Stimulated activated CD8-positive, alpha-beta memory T cell treated with anti-CD3 and anti-CD28 coated beads, Interleukin-7, amount 100 ng/mL, for 24 hours (primary cell): Measurements from ENCODE around the gene CENPM.
A peak's percentile ranks its signal among the peaks of the same experiment; 100 is the strongest.

Experiments
- DNase-seq: peaks from one replicate; pipeline ENCODE4 v3.0.0-alpha.2; 2020; ENCODE audit warnings: low read depth

Gene CENPM

GRCh38 chr22:41946629-41947423 is at the start of gene CENPM:
CENPM (minus strand) TSS chr22:41947152; CDS start chr22:41947076, 76 bp downstream.
- DNase-seq = peak; percentile 85

DNA sequence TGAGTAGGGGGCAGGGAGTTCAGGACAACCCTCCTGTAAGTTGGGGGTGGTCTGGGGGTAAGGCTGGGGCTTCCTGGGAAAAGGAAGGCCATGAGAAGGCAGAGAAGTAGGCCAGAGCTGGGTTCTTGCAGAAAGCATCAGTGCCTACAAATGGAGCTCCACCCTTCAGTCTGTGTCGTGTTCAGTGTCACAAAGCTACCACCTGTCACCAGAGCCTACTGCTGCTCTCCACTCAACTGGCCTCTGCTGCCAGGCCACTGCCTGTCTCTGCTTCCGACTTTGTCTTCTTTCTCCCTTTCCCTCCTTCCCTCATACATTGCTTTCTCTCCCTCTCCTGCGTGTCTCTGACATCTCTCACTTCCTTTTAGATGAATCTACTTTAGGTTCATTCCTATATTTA is 48.3 kb upstream of the CENPM start:
- no peak for DNase-seq

DNA sequence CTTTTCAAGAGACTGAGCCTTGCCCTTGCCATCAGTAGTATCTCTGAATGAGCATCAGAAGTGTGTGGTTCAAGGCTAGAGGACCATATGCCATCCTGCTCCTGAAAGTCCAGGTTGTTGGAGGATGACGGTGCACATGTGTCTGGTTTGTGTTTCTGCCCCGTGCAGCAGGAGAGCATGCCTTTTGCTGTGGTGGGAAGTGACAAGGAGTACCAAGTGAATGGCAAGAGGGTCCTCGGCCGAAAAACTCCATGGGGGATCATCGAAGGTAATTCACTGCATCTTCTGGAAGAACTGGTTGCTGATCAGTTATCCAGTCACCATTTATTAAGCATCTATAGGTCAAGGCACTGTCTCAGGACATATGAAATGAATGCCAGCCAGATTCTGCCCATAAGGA is 45.5 kb upstream of the CENPM start:
- no peak for DNase-seq

GRCh38 chr22:41991111-41991510 is 44.2 kb upstream of the CENPM start:
- no peak for DNase-seq

DNA sequence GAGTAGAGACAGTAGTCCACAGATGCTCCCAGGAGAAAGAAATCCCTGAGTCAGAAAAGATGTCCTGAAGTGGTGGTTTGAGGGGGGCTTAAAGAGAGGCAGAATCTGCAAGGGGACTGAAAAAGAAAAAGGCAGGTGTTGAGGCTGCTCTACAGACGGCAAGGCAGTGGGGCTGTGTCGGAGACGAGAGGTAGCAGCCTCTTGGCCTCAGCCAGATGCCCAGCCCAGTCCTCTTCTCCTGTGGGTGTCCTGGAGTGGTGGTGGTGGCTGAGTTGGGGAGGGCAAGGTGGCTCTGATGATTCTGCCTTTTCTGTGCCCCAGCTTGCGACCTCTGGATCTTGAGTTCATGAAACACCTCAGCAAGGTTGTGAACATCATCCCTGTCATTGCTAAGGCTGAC is 42.3 kb upstream of the CENPM start:
- no peak for DNase-seq

DNA sequence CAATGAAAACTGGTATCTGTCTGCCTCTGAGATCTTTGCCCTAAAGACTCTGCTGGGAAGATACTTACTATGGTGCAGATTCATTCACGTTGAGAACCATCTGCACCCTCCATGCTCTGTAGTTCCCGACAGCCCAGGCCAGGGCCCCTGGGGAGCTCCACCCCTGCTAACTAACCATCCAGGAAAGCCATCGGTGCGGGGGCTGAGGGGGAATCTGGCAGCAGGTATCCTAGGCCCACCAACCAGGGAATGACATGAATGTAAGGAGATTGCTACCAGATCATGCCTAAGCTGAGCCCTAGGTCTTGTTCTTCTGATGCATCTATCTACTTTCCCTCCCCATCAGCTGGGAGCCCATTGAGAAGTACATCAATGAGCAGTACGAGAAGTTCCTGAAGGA is 40.3 kb upstream of the CENPM start:
- no peak for DNase-seq

GRCh38 chr22:41983513-41984405 is 36.8 kb upstream of the CENPM start:
- DNase-seq = no peak

DNA sequence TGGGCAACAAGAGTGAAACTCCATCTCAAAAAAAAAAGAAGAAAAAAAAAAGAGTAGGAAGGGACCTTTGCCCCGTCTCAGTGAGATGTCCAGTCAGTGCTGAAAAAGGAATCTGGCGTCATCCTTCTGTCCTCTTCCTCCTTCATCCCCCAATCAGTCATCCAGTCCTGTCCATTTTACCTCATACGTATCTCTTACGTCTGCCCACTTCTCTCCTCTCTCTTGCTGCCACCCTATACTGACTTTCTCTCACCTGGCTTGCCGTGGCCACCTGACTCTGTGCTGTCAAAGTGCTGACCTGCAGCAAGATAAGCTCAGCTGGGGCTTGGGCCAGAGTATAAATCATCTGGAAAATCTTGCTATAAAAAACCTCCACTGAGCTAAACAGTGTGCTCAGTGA is 35.9 kb upstream of the CENPM start:
- no peak for DNase-seq

DNA sequence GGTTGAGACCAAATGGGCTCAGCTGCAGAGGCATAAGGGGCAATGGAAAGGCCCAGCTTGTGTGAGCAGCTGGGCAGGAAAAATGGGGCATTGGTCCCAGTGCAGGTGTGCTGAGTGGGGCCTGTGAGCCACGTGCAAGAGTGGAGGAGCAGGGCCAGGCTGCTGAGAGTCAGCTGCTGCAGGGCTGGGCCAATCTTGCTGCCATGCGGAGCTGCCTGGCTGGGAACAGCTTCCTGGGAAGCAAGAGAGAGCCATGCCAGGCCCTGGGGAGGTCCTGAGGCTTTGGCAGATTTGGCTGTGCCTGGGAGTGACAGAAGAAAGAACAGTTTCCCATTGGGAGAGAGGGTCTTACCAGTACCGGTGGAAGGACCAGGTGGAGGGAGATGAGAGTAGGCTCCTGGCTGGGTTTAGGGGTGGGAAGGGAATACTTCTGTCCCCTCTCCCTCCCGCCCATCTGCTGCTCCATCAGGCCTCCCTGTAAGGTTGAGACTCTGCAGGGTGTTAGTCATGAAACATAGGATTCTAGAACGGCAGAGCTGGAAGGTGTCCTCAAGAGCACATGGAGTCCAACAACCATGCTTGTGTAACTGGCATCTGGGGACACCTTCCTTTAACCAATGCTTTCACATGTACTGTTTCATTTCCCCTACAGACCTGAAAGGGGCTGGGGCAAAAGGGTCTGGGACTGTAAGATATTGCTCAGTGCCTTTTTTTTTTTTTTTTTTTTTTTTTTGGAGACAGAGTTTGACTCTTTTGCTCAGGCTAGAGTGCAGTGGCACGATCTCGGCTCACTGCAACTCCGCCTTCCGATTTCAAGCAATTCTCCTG is 32.7 kb upstream of the CENPM start:
- DNase-seq = no peak

DNA sequence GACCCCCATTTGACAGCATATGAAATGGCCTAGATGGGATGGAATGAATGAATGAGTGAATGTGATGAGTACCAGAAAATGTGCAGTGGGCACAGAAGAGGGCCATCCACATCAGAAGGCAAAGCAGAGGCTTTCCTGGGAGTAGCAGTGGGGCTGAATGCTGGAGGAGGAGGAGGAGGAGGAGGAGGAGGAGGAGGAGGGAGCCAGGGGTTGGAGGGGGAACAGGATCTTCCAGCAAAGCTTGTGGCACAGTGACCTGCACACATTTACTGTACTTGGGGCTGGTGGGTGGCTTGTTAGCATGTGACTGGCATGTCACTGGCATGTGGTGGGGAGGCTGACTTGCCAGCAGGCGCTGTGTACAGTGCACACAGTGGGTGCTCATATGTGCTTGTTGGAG is 31.8 kb upstream of the CENPM start:
- no peak for DNase-seq

- no peak for DNase-seq
These were observed 30.1 kb upstream of the CENPM start for GRCh38 chr22:41976961-41977566.

DNA sequence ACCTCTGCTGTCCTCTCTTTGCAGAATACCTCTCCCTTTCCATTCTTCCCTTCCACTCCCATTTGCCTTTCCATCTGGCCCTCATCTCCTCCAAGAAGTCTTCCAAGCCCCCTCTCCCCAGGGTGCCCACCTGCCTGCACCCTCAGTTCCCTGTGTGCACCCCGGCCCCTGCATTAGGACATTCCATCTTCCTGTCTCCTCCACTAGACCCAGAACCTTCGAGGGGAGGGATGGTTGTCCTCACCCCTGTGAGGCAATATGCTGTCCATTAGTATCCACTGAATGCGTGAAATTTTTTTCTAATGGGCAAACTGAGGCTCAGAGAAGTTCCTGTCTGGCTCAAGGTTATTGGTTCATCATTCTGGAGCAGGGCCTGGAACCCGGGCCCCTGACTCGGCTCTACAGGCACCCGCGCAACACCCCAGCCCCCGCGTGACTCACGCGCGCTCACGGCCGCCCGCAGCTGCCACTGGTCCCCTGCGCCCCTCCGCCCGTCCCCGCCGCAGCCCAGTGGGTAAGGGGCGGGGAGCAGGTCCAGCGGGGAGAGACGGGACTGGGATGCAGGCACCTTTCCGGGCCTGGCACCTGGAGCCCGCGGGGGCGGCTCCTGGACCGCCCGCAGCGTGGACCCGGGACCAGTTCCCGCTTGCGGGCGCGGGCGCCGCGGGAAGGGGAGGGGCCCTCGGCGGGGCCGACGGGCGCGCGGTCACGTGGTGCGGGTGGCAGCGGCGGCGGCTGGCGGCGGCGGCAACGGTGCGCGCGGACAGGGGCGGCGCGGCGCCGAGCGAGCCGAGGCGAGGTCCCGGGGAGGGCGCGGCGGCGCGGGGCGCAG is 29.3 kb upstream of the CENPM start:
- no peak for DNase-seq

DNA sequence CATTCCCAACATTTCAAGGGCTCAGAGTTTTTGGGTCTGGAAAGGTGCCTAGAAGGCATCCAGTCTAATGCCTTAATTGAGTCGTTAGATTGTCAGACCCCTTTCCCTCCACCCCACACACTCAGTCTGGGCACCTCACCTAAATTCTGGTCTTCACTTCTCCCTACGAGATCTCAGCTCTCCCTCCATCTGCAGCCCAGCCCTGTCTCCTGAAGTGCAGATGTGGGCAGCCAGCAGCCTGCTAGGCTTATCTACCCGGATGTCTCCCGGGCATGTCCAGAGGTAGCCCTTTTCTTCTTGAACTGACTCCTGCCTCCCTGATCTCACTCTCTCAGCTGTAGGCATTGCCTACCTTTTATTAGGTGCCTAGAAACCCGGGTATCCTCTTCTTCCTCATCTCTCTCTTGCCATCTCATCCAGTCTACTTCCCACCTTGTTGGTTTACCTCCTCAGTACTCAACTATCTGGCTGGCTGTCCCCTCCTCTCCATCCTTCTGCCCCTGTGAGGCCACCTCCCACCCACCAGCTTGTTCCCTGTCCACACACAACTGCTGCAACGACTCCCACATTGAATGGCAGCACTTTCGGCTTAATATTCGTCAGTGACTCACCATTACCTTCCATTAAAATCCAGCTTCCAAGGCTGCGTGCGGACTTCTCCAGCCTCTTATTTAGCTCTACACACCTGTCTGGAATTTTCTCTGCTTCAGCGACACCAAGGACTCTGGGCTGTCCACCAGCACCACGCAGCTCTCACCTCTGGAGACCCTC is 28.5 kb upstream of the CENPM start:
- no peak for DNase-seq

GRCh38 chr22:41974691-41975290 is 27.8 kb upstream of the CENPM start:
- no peak for DNase-seq

- DNase-seq = no peak
These were observed 24.5 kb upstream of the CENPM start for GRCh38 chr22:41971431-41971830.

- DNase-seq = no peak
These were observed 23.6 kb upstream of the CENPM start for GRCh38 chr22:41970601-41971000.

DNA sequence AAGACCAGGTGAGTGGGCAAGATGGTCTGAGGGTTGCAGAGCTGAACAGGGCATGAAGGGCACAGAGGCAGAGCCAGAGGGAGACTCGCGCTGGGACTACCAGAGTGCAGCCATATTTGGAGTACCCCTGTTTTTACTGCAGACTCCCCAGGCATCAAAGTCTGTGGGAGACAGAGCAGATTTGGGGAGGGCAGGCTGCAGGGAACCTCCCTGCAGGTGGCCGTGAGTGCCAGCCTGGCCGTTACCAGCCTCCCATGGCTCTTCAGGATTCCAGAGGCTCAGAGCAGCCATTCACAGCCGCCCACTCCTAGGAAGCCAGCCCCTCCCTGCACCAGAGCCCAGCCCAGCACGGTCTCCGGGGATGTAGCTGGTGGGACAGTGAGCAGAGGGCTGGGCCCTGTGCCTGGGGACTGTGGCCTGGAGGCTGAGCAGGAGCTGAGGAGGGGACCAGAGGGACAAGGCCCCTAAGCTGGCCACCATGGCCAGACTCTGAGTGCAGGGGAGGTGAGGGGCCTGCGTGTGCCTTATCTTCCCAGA is 22.2 kb upstream of the CENPM start, which contains the start of gene SEPTIN3:
TSS of gene SEPTIN3 (plus strand) at position 334 of the 537 bp plus-strand sequence. CDS start 2,050 bp downstream, outside the sequence.
- no peak for DNase-seq

DNA sequence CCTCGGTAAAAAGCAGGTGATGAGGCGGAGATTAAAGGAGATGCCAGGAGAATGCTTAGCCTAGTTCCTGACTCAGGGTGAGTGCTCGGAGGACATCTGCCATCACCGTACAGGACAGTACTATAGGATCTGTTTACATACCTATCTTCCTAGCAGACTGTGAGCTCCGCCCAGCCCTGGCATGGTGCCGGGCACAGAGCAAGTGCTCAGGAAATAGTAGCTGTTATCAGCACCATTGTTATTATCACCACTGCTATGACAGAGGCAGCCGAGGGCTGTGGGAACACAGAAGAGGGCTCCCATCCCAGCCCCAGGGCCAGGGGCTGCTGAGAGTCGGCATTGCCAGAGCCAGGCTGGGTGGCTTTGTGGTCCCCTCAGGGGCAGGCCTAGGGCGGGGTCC is 21.6 kb upstream of the CENPM start:
- DNase-seq = no peak

DNA sequence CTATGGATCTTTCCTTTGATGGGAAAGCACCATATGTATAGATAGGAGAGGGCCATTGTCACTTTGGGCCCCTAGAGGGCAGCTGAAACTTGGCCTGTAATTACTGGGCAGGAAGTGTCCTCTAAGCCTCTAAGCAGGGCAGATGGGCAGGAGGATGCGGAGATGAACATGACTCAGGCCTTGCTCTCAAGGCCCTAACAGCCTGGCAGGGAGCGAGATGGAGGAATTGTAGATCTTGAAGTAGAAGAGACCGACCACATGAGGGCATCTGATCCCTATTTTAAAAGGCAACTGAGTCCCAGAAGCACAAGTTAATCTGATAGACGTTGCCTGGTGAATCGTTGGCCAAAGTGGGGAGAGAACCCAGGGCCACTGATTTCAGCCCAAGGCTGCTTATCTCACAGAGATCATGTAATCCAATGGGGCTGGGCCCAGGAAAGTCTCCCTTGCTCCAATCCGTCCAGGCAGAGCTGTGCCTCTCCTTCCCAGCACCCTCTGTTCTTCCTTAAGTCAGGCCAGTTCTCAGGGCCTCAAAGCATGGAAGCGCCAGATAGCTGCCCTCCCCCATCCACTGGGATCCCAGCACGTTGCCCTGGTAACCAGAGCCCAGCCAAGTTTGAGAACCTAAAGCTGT is 19.8 kb upstream of the CENPM start:
- no peak for DNase-seq
